H1 (cell line): Measurements from ENCODE around the gene KIF26B. TPM values are rescaled to one million over a fixed set of nuclear protein-coding genes. Genes with fewer than 3 reads are reported as not detected.

Experiments used
- SRF ChIP-seq: IDR thresholded peaks from 2 replicates; pipeline ENCODE4 v1.6.1; 2011; ENCODE audit warnings: mild to moderate bottlenecking, low read depth, low read length, moderate library complexity
- USF2 ChIP-seq: IDR thresholded peaks from 2 replicates; pipeline ENCODE4 v1.6.1; 2011; ENCODE audit warnings: low read length, improper control_type of control experiment
- polyA plus RNA-seq, 7 experiments: library from polyadenylated mRNA; depleted of rRNA in 3 of 7; stranded (reverse) in 5 of 7; unstranded in 2 of 7; fragments of >200 nt in 5 of 7; fragments of 200-250 nt in 2 of 7; gene quantifications; 1 replicate in 5 of 7; 2 replicates in 1 of 7; 4 replicates in 1 of 7; pipeline versions ENCODE4 v1.2.1 to v1.2.3, GENCODE V29; 2011 to 2013; ENCODE audit warnings: missing spikeins in 2 of 7, mixed read lengths in 2 of 7
- total RNA-seq: library from RNA; stranded (reverse); fragmentation: NEBNext Ultra II Directional; extraction: Animal tissue kit (Norgen Biotek cat#: 25700); gene quantifications from 2 replicates; pipeline ENCODE4 v1.2.1, GENCODE V29; 2021

The KIF26B gene
- total and polyA plus RNA-seq, 2 of the 8 experiments (the other 6 are each of a cell fraction or from before 2014, with no cell fraction given), result 0.06 to 0.28 TPM

GRCh38 chr1:245707941-245708340 lies 553.2 kb downstream of the KIF26B start (continued):
- TF ChIP-seq USF2 (no peak), SRF (no peak)
